ENCODE data around the gene ANGPTL7.
"Not testable (repeated sequence)": the region's sequence is repeated elsewhere in the genome, so short reads cannot be mapped to it uniquely, and the experiment has no call there.

The ANGPTL7 gene

GRCh38 chr1:11188858-11189451, at the start of gene ANGPTL7:
Gene ANGPTL7 (plus strand): TSS chr1:11189355. CDS start chr1:11189580, 225 bp downstream.
- DNase-seq (ENCODE audit: low read depth in 2 of 2), result no peak

GRCh38 chr1:11142618-11143391, 46.4 kb upstream of the ANGPTL7 start:
- DNase-seq (ENCODE audit: low read depth in 2 of 2), result no peak

- DNase-seq (ENCODE audit: low read depth in 2 of 2), result no peak
Observed at GRCh38 chr1:11143401-11143800, 45.8 kb upstream of the ANGPTL7 start.

GRCh38 chr1:11143907-11144306, 45.2 kb upstream of the ANGPTL7 start:
- DNase-seq (ENCODE audit: low read depth in 2 of 2), result no peak

GRCh38 chr1:11144570-11145256, 44.4 kb upstream of the ANGPTL7 start:
- no peak for DNase-seq (ENCODE audit: low read depth in 2 of 2)

- no peak for DNase-seq (ENCODE audit: low read depth in 2 of 2)
Observed at GRCh38 chr1:11145741-11146140, 43.4 kb upstream of the ANGPTL7 start.

- no peak for DNase-seq (ENCODE audit: low read depth in 2 of 2)
Observed at GRCh38 chr1:11147197-11147770, 41.9 kb upstream of the ANGPTL7 start.

- no peak for DNase-seq (ENCODE audit: low read depth in 2 of 2)
Observed at GRCh38 chr1:11150326-11150725, 38.8 kb upstream of the ANGPTL7 start.

- DNase-seq (ENCODE audit: low read depth in 2 of 2), result no peak
Observed at GRCh38 chr1:11151114-11151513, 38.0 kb upstream of the ANGPTL7 start.

GRCh38 chr1:11151826-11152612, 37.1 kb upstream of the ANGPTL7 start:
- DNase-seq (ENCODE audit: low read depth in 2 of 2), result no peak

GRCh38 chr1:11152755-11153154, 36.4 kb upstream of the ANGPTL7 start:
- DNase-seq (ENCODE audit: low read depth in 2 of 2), result no peak

- no peak for DNase-seq (ENCODE audit: low read depth in 2 of 2)
Observed at GRCh38 chr1:11153184-11153583, 36.0 kb upstream of the ANGPTL7 start.

GRCh38 chr1:11156441-11156840, 32.7 kb upstream of the ANGPTL7 start:
- DNase-seq (ENCODE audit: low read depth in 2 of 2), result no peak

- no peak for DNase-seq (ENCODE audit: low read depth in 2 of 2)
Observed at GRCh38 chr1:11156963-11157362, 32.2 kb upstream of the ANGPTL7 start.

GRCh38 chr1:11157394-11157793, 31.8 kb upstream of the ANGPTL7 start:
- DNase-seq (ENCODE audit: low read depth in 2 of 2), result no peak

- DNase-seq (ENCODE audit: low read depth in 2 of 2), result no peak
Observed at GRCh38 chr1:11157867-11158266, 31.3 kb upstream of the ANGPTL7 start.

- DNase-seq (ENCODE audit: low read depth in 2 of 2), result no peak
Observed at GRCh38 chr1:11158291-11158690, 30.9 kb upstream of the ANGPTL7 start.

- DNase-seq (ENCODE audit: low read depth in 2 of 2), result no peak
Observed at GRCh38 chr1:11158720-11159321, 30.3 kb upstream of the ANGPTL7 start.

GRCh38 chr1:11162752-11163151, 26.4 kb upstream of the ANGPTL7 start:
- not testable (repeated sequence) for DNase-seq (ENCODE audit: low read depth in 2 of 2)

- not testable (repeated sequence) for DNase-seq (ENCODE audit: low read depth in 2 of 2)
Observed at GRCh38 chr1:11166744-11167143, 22.4 kb upstream of the ANGPTL7 start.

- no peak for DNase-seq (ENCODE audit: low read depth in 2 of 2)
Observed at GRCh38 chr1:11168731-11169130, 20.4 kb upstream of the ANGPTL7 start.
